HCT116 (cell line): ENCODE data around the gene PI4K2A.

Experiments used
- CTCF ChIP-seq, 3 experiments: fragments of 200-600 bp in 1 of 3; sonication (generic) in 1 of 3; IDR thresholded peaks in 2 of 3; conservative IDR thresholded peaks in 1 of 3; 2 replicates each; pipeline ENCODE4 v1.5.1; 2012 to 2017; ENCODE audit warnings: low read depth in 2 of 3, low read length in 2 of 3, antibody characterized with exemption in 1 of 3, borderline replicate concordance in 1 of 3, control low read depth in 1 of 3, mild to moderate bottlenecking in 1 of 3, mixed read lengths in 1 of 3, mixed run types in 1 of 3, moderate library complexity in 1 of 3; ENCODE audit not compliant: insufficient read depth in 1 of 3
- POLR2A ChIP-seq: IDR thresholded peaks from 2 replicates; pipeline ENCODE4 v1.7.0; 2011; ENCODE audit warnings: borderline replicate concordance; ENCODE audit not compliant: insufficient read depth, insufficient read length; ENCODE audit errors: extremely low read depth
- ZNF274 ChIP-seq: fragments of 200-500 bp; sonication (Bioruptor generic); IDR thresholded peaks from 2 replicates; pipeline ENCODE4 v1.6.1; 2014; ENCODE audit warnings: mild to moderate bottlenecking, low read depth, low read length, inconsistent platforms

GRCh38 chr10:97689559-97690020 is 49.1 kb downstream of the PI4K2A start:
- TF ChIP-seq CTCF (IDR thresholded peaks at IDR 0.05 in 2 of 3, conservative IDR thresholded peaks at IDR 0.05 in 1 of 3; ENCODE audit: borderline replicate concordance in 1 of 3, insufficient read depth in 1 of 3, low read depth in 2 of 3, low read length in 2 of 3) (no peak), POLR2A (no peak), ZNF274 (no peak)
